Gastrocnemius medialis (tissue), 4 donors: Measurements from ENCODE around the gene CNTN4. TPM values are rescaled to one million over a fixed set of nuclear protein-coding genes. Genes with fewer than 3 reads are reported as not detected.

ENCODE experiments used
- ATAC-seq, 2 donors: fragments of 150-250 bp; one replicate each; pipeline ENCODE4 v1.9.1; 2016
- DNase-seq, 2 donors: peaks; one replicate each; pipeline ENCODE4 v3.0.0-alpha.2; 2019
- H3K27ac ChIP-seq, 4 donors: fragments of 200-600 bp; sonication (generic); 1 replicate in 1 of 4; 2 replicates in 3 of 4; pipeline ENCODE4 v1.5.1; 2016 to 2018; ENCODE audit warnings: mild to moderate bottlenecking in 2 of 4, moderate library complexity in 1 of 4
- H3K27me3 ChIP-seq, 3 donors: fragments of 200-600 bp; sonication (generic) in 2 of 3; 1 replicate in 1 of 3; 2 replicates in 2 of 3; pipeline versions ENCODE4 v1.5.1 to v1.6.0; 2016 to 2019; ENCODE audit warnings: mild to moderate bottlenecking in 1 of 3, moderate library complexity in 1 of 3
- H3K36me3 ChIP-seq, 2 donors: fragments of 200-600 bp; sonication (generic) in 1 of 2; one replicate each; pipeline ENCODE4 v1.5.1; 2017 to 2018
- H3K4me1 ChIP-seq, 2 donors: fragments of 200-600 bp; sonication (generic) in 1 of 2; one replicate each; pipeline ENCODE4 v1.5.1; 2016 to 2017; ENCODE audit warnings: mild to moderate bottlenecking in 2 of 2
- H3K4me3 ChIP-seq, 4 donors: fragments of 200-600 bp; sonication (generic) in 3 of 4; 1 replicate in 1 of 4; 2 replicates in 3 of 4; pipeline ENCODE4 v1.5.1; 2016 to 2019; ENCODE audit warnings: mild to moderate bottlenecking in 2 of 4
- H3K9me3 ChIP-seq, 3 donors: fragments of 200-600 bp; sonication (generic) in 2 of 3; 1 replicate in 1 of 3; 2 replicates in 2 of 3; pipeline ENCODE4 v1.5.1; 2016 to 2019
- CTCF ChIP-seq, 5 experiments: fragments of 450-650 bp in 3 of 5; fragments of 200-600 bp in 2 of 5; sonication (generic) in 2 of 5; IDR thresholded peaks in 4 of 5; conservative IDR thresholded peaks in 1 of 5; 1 replicate in 4 of 5; 2 replicates in 1 of 5; pipeline ENCODE4 v1.5.1; 2016 to 2019; ENCODE audit warnings: antibody characterized with exemption in 5 of 5, mild to moderate bottlenecking in 3 of 5, moderate library complexity in 3 of 5
- POLR2A ChIP-seq, 2 donors: fragments of 450-650 bp; IDR thresholded peaks; one replicate each; pipeline ENCODE4 v1.6.1; 2017; ENCODE audit warnings: antibody characterized with exemption in 2 of 2, mild to moderate bottlenecking in 2 of 2, moderate library complexity in 2 of 2
- in situ Hi-C, 4 donors: fragments of 200-750 bp; cut with MboI; loops; one replicate each; pipeline versions ENCODE4 v1.15.0 to v1.8.0; 2017; ENCODE audit warnings: low sequenced_read_pairs in 4 of 4
- intact Hi-C: fragments of 100-400 bp; cut with DNase I; formaldehyde crosslinking; loops from one replicate; pipeline ENCODE4 v1.15.1; 2023; ENCODE audit warnings: low total_unique reads
- total RNA-seq, 4 donors: library from RNA; depleted of rRNA; stranded (reverse); fragments of >200 nt; gene quantifications; one replicate each; pipeline versions ENCODE4 v1.1.0 to v1.2.3, GENCODE V29; 2016

Gene CNTN4
- total RNA-seq, 4 donors from 2014 or later = 0.51 to 1.9 (median 1.4) TPM

- intact Hi-C loops = no loop called here
- Histone ChIP-seq H3K27ac (no peak overlapping the region), H3K4me3 (no peak overlapping the region), H3K27me3 (no peaks in the 10 kb centered on the region), H3K9me3 (no peaks in the 10 kb centered on the region), H3K4me1 (no peaks in the 10 kb centered on the region), H3K36me3 (no peaks in the 10 kb centered on the region)
- TF ChIP-seq CTCF (IDR thresholded peaks at IDR 0.05 in 4 of 5, conservative IDR thresholded peaks at IDR 0.05 in 1 of 5) = no peak
- no peak for TF ChIP-seq POLR2A (IDR thresholded peaks at IDR 0.05)
- DNase-seq (no peak), ATAC-seq (no peak)
- in situ Hi-C loops = no loop called here
These were observed 479.9 kb downstream of the CNTN4 start for GRCh38 chr3:2578560-2578959.

GRCh38 chr3:2579206-2579605, 480.5 kb downstream of the CNTN4 start:
- H3K4me3 ChIP-seq = no peak overlapping the region
- H3K9me3 ChIP-seq = no peaks in the 10 kb centered on the region
- no peaks in the 10 kb centered on the region for H3K27me3 ChIP-seq
- no peaks in the 10 kb centered on the region for H3K36me3 ChIP-seq
- no peak overlapping the region for H3K27ac ChIP-seq
- no peaks in the 10 kb centered on the region for H3K4me1 ChIP-seq
- in situ Hi-C loops = no loop called here
- no peak for DNase-seq
- TF ChIP-seq CTCF (IDR thresholded peaks at IDR 0.05 in 4 of 5, conservative IDR thresholded peaks at IDR 0.05 in 1 of 5) = no peak
- intact Hi-C loops = no loop called here
- no peak for ATAC-seq

- H3K9me3 ChIP-seq = no peaks in the 10 kb centered on the region
- no peak for DNase-seq
- H3K36me3 ChIP-seq = no peaks in the 10 kb centered on the region
- H3K4me3 ChIP-seq = no peak overlapping the region
- H3K27ac ChIP-seq = no peak overlapping the region
- intact Hi-C loops (no loop called here), in situ Hi-C loops (no loop called here)
- TF ChIP-seq POLR2A (IDR thresholded peaks at IDR 0.05) = no peak
- no peak for TF ChIP-seq CTCF (IDR thresholded peaks at IDR 0.05 in 4 of 5, conservative IDR thresholded peaks at IDR 0.05 in 1 of 5)
- no peaks in the 10 kb centered on the region for H3K27me3 ChIP-seq
- ATAC-seq = no peak
- H3K4me1 ChIP-seq = no peaks in the 10 kb centered on the region
These were observed 484.4 kb downstream of the CNTN4 start for GRCh38 chr3:2583046-2583445.

GRCh38 chr3:2589336-2589969, 490.8 kb downstream of the CNTN4 start:
- Histone ChIP-seq H3K9me3 (no peaks in the 10 kb centered on the region), H3K27ac (no peak overlapping the region), H3K4me1 (no peaks in the 10 kb centered on the region), H3K36me3 (no peaks in the 10 kb centered on the region), H3K27me3 (no peaks in the 10 kb centered on the region), H3K4me3 (no peak overlapping the region)
- intact Hi-C loops (no loop called here), in situ Hi-C loops (no loop called here)
- TF ChIP-seq POLR2A (IDR thresholded peaks at IDR 0.05) = no peak
- TF ChIP-seq CTCF (IDR thresholded peaks at IDR 0.05 in 4 of 5, conservative IDR thresholded peaks at IDR 0.05 in 1 of 5) = no peak
- DNase-seq (no peak), ATAC-seq (no peak)

GRCh38 chr3:2595486-2595885, 496.8 kb downstream of the CNTN4 start:
- no peak overlapping the region for H3K4me3 ChIP-seq
- in situ Hi-C loops = no loop called here
- no peak for ATAC-seq
- no peak overlapping the region for H3K27ac ChIP-seq
- no peaks in the 10 kb centered on the region for H3K4me1 ChIP-seq
- TF ChIP-seq CTCF (IDR thresholded peaks at IDR 0.05 in 4 of 5, conservative IDR thresholded peaks at IDR 0.05 in 1 of 5) (no peak), POLR2A (IDR thresholded peaks at IDR 0.05) (no peak)
- H3K36me3 ChIP-seq = no peaks in the 10 kb centered on the region
- no peaks in the 10 kb centered on the region for H3K27me3 ChIP-seq
- DNase-seq = no peak
- H3K9me3 ChIP-seq = no peaks in the 10 kb centered on the region
- intact Hi-C loops = no loop called here
